GM18520 (cell line): ENCODE measurements around the gene PABPN1.
"Not testable (repeated sequence)": the region's sequence is repeated elsewhere in the genome, so short reads cannot be mapped to it uniquely, and the experiment has no call there.

Experiments used
- ATAC-seq: cut with Tn5 transposase; IDR thresholded peaks from one replicate; pipeline ENCODE4 v1.9.1; 2021; ENCODE audit not compliant: unreplicated experiment

The PABPN1 gene

DNA sequence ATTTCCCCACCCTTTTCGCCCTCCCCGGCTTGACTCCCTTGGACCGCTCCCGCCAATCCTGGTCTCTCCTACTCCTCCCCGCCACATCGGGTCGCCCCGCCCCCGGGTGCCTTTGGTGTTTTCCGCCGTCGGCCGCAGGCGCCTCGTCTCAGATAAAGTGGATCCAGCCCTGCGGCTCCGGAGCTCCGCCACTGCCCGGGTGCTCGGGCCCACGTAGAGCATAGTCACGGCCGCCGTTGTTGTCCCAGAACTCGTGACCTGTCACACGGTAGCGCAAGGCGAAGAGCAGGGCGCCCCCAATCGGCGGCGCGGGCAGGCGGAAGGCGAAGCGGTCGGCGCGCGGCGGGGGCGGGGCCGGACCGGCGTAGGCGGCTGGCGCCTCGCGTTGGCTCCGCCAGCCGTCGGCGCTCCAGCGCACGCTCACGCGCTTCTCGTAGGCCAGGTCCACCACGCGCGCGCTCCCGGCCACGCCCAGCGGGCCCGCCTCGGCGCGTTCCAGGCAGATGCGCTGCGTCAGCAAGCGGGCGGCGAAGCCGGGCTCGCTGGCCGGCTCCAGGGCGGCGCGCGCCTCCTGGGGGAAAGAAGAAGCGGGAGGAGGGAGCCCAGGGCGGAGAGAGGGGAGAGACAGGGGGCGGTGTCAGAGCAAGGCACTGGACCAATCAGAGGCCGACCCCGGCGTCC, 19.8 kb upstream of the PABPN1 start:
- ATAC-seq, result peak; percentile 78

DNA sequence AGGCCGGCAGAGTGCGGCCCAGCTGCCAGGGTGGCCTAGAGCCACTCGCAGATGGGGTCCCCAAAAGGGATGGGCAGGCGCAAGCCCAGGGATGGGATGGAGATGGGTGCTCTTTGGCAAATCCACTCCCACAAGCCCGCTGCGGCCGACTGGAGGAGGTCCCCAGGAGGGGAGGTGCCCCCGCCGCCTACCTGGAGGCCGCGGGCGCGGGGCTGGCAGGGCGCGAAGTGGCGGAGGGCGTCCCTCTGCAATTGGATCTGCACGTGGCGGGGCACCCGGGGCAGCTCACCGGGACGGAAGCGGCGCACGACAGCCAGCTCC, 19.3 kb upstream of the PABPN1 start:
- ATAC-seq, result no peak

GRCh38 chr14:23302290-23303225, 18.7 kb upstream of the PABPN1 start, which contains the start of gene PPP1R3E:
PPP1R3E (minus strand) TSS chr14:23302859; CDS start chr14:23302576, 283 bp downstream.
- ATAC-seq, result no peak

- ATAC-seq, result no peak
These were observed 14.7 kb upstream of the PABPN1 start, which contains the start of gene BCL2L2 for GRCh38 chr14:23306412-23307145. BCL2L2 (plus strand) TSS chr14:23306833; CDS start chr14:23307768, 935 bp downstream.

DNA sequence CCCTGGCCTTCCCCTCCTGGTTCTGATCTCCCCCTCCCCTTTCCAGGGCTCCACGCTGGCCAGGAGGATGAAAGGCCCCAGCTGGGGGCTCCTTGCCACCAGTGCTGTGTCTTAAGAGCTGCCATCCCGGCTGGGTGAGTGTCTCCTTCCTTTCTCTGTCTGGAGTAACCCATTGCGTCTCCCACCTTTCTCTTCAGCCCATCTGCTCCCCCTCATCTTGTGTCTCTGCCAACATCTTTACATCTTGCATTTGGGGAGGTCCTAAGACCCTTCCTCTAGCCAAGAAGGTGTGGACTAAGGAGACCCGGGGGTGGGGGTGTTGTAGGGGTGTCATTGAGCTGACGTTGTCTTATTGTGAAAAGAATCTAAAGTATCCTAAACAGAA, 14.1 kb upstream of the PABPN1 start:
- no peak for ATAC-seq

- no peak for ATAC-seq
These were observed 13.3 kb upstream of the PABPN1 start for GRCh38 chr14:23307687-23308644.

DNA sequence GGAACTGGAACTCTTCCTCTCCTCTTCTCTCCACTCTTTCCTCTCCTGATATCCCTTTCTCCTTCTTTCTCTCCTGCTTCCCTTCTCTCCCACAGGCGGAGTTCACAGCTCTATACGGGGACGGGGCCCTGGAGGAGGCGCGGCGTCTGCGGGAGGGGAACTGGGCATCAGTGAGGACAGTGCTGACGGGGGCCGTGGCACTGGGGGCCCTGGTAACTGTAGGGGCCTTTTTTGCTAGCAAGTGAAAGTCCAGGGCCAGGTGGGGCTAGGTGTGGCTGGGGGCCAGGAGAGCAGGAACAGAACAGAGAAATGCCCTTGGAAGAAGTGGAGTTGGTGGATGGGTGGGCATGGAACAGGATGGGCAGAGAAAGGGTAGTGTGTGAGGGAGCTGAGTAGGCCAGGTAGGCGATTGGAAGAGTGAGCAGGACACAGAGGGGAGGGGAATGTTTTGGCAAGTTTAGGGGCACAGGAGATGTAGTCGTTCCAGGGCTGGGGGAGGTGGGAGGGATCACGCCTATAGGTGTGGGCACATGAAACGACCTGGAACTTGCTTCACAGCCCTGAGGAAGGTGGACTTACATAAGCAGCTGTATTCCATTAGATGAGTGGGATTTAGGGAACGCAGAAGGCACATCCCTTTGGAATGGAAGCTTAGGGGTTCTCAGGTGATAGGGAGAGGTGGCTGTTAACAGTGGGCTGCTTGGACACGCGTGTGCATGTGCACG, 12.4 kb upstream of the PABPN1 start:
- ATAC-seq, result no peak

- ATAC-seq, result no peak
These were observed 10.7 kb upstream of the PABPN1 start for GRCh38 chr14:23310546-23310945.

DNA sequence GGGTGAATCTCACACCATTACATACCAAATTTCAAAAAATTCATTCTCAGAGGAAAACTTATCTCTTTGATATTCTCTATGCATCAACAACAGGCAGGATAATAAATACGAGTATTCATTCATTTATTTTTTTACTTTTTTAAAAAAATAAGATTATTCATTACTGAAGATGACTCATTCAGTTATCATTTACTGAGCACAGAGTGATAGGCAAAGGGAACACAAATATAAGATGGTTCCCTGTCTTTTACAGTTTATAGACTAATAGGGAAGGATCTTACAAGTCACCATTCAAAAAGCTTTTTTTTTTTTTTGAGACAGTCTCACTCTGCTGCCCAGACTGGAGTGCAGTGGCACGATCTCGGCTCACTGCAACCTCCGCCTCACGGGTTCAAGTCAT, 5.0 kb upstream of the PABPN1 start:
- no peak for ATAC-seq

GRCh38 chr14:23319746-23320583, 1.3 kb upstream of the PABPN1 start:
- ATAC-seq, result no peak

GRCh38 chr14:23321572-23322547, 603 bp downstream of the PABPN1 start:
- peak; percentile 1 for ATAC-seq

DNA sequence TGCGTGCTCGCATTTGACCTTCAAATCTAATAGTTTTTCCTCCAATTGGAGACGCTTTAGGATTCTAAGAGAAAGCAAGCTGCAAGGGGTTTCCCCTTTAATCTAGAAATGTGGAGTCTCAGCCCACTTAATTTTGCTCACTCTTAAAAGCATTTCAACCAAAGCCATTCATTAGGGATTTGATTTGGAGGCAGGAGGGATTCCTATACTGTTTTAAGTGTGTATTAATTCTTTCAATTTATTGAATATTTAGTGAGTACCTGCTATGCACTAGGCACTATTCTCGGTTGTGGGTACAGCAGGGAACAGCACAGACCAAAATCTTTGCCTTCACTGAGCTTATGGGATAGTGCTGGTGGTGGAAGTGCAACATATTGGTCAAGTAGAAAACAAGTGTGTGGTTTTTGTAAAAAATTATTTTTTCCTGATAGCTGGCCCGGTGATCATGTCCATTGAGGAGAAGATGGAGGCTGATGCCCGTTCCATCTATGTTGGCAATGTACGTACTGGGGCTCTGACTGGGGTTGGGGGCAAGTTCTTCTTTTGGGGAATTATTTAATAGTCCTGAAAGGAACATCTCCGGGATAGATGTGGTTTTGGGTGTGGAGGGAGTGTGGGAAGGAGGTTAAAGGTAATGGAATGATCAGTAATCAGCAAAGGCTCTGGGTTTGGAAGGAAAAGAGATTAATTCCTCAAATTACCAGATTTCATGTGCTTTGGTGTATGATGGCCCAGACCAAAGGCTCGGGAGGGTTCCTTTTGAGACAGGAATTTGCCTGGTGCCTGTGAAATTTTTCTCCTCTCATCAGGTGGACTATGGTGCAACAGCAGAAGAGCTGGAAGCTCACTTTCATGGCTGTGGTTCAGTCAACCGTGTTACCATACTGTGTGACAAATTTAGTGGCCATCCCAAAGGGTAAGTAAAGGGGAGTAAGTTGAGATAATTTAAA, 1.6 kb downstream of the PABPN1 start:
- no peak for ATAC-seq

GRCh38 chr14:23323838-23324454, 2.7 kb downstream of the PABPN1 start:
- ATAC-seq, result no peak

- no peak for ATAC-seq
These were observed 3.2 kb downstream of the PABPN1 start for GRCh38 chr14:23324455-23324846.

DNA sequence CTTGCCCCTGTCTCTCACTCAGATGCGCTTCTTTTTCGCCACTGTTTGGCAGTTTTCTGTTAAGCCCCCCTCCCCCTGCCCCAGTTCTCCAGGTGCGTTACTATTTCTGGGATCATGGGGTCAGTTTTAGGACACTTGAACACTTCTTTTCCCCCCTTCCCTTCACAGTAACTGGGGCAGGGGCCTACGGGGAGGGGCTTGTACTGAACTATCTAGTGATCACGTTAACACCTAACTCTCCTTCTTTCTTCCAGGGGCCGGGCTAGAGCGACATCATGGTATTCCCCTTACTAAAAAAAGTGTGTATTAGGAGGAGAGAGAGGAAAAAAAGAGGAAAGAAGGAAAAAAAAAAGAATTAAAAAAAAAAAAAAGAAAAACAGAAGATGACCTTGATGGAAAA, 3.7 kb downstream of the PABPN1 start:
- ATAC-seq, result no peak

GRCh38 chr14:23325746-23326145, 4.5 kb downstream of the PABPN1 start:
- ATAC-seq, result not testable (repeated sequence)
